Lower leg skin (tissue), 4 donors: ENCODE measurements around the gene KLHL40. TPM values are rescaled to one million over a fixed set of nuclear protein-coding genes. Genes with fewer than 3 reads are reported as not detected.

Source experiments
- DNase-seq, 2 donors: peaks; one replicate each; pipeline ENCODE4 v3.0.0-alpha.2; 2019; ENCODE audit warnings: low spot score in 2 of 2
- H3K4me3 ChIP-seq: fragments of 200-600 bp; sonication (generic); 2 replicates; pipeline ENCODE4 v1.5.1; 2017; ENCODE audit warnings: mild to moderate bottlenecking, low read depth; ENCODE audit not compliant: poor library complexity, severe bottlenecking
- POLR2A ChIP-seq, 2 donors: fragments of 450-650 bp; IDR thresholded peaks; one replicate each; pipeline ENCODE4 v1.6.1; 2016 to 2017; ENCODE audit warnings: antibody characterized with exemption in 2 of 2, mild to moderate bottlenecking in 1 of 2, moderate library complexity in 1 of 2
- WGBS, 2 donors: methylation state at CpG; one replicate each; pipeline ENCODE4 v1.1.5; 2018; 5-methylcytosine and 5-hydroxymethylcytosine counted together
- intact Hi-C: fragments of 100-400 bp; cut with DNase I; formaldehyde crosslinking; loops from one replicate; pipeline ENCODE4 v1.15.0; 2023; ENCODE audit warnings: low total_unique reads
- total RNA-seq, 4 donors: library from RNA; depleted of rRNA; stranded (reverse); fragments of >200 nt; gene quantifications; one replicate each; pipeline ENCODE4 v1.1.0, GENCODE V29; 2016
- TF ChIP-seq, protein P1 (sequence below), 3 donors: fragments of 450-650 bp; IDR thresholded peaks; one replicate each; pipeline ENCODE4 v1.5.1; 2016; ENCODE audit warnings: antibody characterized with exemption in 3 of 3, mild to moderate bottlenecking in 3 of 3, moderate library complexity in 2 of 3

KLHL40 gene
- total RNA-seq = not detected

- DNase-seq = peak in 1 of 2 donors; percentile 83
- no peak within 1 kb of the TSS for H3K4me3 ChIP-seq
- no peak for TF ChIP-seq POLR2A (IDR thresholded peaks at IDR 0.05)
- TF ChIP-seq, protein P1, sequence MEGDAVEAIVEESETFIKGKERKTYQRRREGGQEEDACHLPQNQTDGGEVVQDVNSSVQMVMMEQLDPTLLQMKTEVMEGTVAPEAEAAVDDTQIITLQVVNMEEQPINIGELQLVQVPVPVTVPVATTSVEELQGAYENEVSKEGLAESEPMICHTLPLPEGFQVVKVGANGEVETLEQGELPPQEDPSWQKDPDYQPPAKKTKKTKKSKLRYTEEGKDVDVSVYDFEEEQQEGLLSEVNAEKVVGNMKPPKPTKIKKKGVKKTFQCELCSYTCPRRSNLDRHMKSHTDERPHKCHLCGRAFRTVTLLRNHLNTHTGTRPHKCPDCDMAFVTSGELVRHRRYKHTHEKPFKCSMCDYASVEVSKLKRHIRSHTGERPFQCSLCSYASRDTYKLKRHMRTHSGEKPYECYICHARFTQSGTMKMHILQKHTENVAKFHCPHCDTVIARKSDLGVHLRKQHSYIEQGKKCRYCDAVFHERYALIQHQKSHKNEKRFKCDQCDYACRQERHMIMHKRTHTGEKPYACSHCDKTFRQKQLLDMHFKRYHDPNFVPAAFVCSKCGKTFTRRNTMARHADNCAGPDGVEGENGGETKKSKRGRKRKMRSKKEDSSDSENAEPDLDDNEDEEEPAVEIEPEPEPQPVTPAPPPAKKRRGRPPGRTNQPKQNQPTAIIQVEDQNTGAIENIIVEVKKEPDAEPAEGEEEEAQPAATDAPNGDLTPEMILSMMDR (IDR thresholded peaks at IDR 0.05) = no peak
- WGBS, 2 donors = 41 to 60% methylated on average over 29 to 34 of the region's 34 CpGs
- intact Hi-C loops = no loop called here
These were observed at the start of gene KLHL40 for GRCh38 chr3:42685363-42685881. Gene KLHL40 (plus strand): TSS chr3:42685537. CDS start chr3:42685619, 82 bp downstream.

GRCh38 chr3:42637001-42637400 is 48.3 kb upstream of the KLHL40 start:
- intact Hi-C loops = no loop called here
- H3K4me3 ChIP-seq = no peak overlapping the region
- 83 to 87% methylated on average over 6 of the region's 6 CpGs for WGBS, 2 donors
- no peak for DNase-seq
- TF ChIP-seq, protein P1 (IDR thresholded peaks at IDR 0.05) = no peak
- TF ChIP-seq POLR2A (IDR thresholded peaks at IDR 0.05) = no peak

DNA sequence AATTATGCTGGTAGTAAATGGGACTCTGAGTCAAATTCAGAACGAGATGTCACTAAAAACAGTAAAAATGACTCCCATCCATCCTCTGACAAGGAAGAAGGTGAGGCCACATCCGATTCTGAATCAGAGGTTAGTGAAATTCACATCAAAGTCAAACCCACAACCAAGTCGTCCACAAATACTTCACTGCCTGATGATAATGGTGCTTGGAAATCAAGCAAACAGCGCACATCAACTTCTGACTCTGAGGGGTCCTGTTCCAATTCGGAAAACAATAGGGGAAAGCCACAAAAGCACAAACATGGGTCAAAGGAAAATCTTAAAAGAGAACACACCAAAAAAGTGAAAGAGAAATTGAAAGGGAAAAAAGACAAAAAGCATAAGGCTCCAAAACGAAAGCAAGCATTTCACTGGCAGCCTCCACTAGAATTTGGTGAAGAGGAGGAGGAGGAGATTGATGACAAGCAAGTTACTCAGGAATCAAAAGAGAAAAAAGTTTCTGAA is 46.9 kb upstream of the KLHL40 start:
- no peak overlapping the region for H3K4me3 ChIP-seq
- DNase-seq = no peak
- 77 to 85% methylated on average over 6 of the region's 6 CpGs for WGBS, 2 donors
- TF ChIP-seq, protein P1 (IDR thresholded peaks at IDR 0.05) = no peak
- TF ChIP-seq POLR2A (IDR thresholded peaks at IDR 0.05) = no peak
- intact Hi-C loops = no loop called here

- intact Hi-C loops = no loop called here
- 85 to 91% methylated on average over 6 of the region's 6 CpGs for WGBS, 2 donors
- H3K4me3 ChIP-seq = no peak overlapping the region
- no peak for DNase-seq
- TF ChIP-seq, protein P1 (IDR thresholded peaks at IDR 0.05) = no peak
- no peak for TF ChIP-seq POLR2A (IDR thresholded peaks at IDR 0.05)
These were observed 46.1 kb upstream of the KLHL40 start for GRCh38 chr3:42639192-42639591.

DNA sequence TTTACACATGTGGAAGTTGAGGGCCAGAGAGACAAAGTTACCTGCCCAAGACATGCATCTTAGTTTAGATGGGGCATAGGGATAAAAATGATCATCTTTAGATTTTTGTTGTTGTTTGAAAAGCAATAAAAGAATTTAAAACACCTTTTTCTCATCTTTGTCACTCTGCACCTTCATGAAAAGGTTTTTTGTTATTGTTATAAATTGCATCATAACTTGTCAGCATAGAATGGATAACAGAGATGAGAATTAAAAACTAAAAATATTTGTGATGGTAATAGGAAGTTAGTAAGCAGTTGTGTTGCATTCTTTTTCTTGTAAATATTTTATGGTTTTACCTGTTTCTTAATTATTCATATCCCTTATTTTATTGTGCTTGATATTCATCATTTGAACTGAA is 45.2 kb upstream of the KLHL40 start:
- intact Hi-C loops = no loop called here
- no peak for TF ChIP-seq POLR2A (IDR thresholded peaks at IDR 0.05)
- TF ChIP-seq, protein P1 (IDR thresholded peaks at IDR 0.05) = no peak
- no peak overlapping the region for H3K4me3 ChIP-seq
- DNase-seq = no peak
